ENCODE results near the gene APC2.
"Not testable (repeated sequence)": the region's sequence is repeated elsewhere in the genome, so short reads cannot be mapped to it uniquely, and the experiment has no call there.

Gene APC2

GRCh38 chr19:1467215-1467489 lies 17.2 kb downstream of the APC2 start:
- DNase-seq = no peak

DNA sequence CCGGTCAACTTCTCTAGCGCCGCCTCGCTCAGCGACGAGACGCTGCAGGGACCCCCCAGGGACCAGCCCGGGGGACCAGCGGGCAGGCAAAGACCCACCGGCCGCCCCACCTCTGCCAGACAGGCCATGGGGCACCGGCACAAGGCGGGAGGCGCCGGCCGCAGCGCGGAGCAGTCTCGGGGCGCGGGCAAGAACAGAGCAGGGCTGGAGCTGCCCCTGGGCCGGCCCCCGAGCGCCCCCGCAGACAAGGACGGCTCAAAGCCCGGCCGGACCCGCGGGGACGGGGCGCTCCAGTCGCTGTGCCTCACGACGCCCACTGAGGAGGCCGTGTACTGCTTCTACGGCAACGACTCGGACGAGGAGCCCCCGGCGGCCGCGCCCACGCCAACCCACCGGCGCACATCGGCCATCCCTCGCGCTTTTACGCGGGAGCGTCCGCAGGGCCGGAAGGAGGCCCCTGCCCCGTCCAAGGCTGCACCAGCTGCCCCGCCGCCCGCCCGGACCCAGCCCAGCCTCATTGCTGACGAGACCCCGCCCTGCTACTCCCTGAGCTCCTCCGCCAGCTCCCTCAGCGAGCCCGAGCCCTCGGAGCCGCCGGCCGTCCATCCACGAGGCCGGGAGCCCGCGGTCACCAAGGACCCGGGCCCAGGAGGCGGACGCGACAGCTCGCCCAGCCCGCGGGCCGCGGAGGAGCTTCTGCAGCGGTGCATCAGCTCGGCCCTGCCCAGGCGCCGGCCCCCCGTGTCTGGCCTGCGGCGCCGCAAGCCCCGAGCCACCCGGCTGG lies 17.8 kb downstream of the APC2 start:
- DNase-seq = no peak

DNA sequence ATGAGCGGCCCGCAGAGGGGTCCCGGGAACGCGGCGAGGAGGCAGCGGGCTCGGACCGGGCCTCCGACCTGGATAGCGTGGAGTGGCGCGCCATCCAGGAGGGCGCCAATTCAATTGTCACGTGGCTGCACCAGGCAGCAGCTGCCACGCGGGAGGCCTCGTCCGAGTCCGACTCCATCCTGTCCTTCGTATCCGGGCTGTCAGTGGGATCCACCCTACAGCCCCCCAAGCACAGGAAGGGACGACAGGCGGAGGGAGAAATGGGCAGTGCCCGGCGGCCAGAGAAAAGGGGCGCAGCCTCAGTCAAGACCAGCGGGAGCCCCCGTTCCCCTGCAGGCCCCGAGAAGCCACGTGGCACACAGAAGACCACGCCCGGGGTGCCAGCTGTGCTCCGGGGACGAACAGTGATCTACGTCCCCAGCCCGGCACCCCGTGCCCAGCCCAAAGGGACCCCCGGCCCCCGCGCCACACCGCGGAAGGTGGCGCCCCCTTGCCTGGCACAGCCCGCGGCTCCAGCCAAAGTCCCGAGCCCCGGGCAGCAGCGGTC lies 18.4 kb downstream of the APC2 start:
- no peak for DNase-seq

- no peak for DNase-seq
Observed at GRCh38 chr19:1468821-1469254, 18.9 kb downstream of the APC2 start.

DNA sequence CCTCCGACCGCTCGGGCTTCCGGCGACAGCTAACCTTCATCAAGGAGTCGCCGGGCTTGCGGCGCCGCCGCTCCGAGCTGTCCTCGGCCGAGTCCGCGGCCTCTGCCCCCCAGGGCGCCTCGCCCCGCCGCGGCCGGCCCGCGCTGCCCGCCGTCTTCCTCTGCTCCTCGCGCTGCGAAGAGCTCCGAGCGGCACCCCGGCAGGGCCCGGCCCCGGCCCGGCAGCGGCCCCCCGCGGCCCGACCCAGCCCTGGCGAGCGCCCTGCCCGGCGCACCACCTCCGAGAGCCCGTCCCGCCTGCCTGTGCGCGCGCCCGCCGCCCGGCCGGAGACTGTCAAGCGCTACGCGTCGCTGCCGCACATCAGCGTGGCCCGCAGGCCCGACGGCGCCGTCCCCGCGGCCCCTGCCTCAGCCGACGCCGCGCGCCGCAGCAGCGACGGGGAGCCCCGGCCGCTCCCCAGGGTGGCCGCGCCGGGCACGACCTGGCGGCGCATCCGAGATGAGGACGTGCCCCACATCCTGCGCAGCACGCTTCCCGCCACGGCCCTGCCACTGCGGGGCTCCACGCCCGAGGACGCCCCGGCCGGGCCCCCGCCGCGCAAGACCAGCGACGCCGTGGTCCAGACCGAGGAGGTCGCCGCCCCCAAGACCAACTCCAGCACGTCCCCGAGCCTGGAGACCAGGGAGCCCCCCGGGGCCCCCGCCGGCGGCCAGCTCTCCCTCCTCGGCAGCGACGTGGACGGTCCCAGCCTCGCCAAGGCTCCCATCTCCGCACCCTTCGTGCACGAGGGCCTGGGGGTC lies 19.5 kb downstream of the APC2 start:
- no peak for DNase-seq

DNA sequence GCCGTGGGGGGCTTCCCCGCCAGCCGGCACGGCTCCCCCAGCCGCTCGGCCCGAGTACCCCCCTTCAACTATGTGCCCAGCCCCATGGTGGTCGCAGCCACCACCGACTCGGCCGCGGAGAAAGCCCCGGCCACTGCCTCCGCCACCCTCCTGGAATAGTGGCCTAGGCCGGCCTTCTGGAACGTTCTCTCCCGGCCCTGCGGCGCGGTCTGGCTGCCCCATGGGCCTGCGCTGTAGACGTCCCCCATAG lies 20.1 kb downstream of the APC2 start:
- no peak for DNase-seq

DNA sequence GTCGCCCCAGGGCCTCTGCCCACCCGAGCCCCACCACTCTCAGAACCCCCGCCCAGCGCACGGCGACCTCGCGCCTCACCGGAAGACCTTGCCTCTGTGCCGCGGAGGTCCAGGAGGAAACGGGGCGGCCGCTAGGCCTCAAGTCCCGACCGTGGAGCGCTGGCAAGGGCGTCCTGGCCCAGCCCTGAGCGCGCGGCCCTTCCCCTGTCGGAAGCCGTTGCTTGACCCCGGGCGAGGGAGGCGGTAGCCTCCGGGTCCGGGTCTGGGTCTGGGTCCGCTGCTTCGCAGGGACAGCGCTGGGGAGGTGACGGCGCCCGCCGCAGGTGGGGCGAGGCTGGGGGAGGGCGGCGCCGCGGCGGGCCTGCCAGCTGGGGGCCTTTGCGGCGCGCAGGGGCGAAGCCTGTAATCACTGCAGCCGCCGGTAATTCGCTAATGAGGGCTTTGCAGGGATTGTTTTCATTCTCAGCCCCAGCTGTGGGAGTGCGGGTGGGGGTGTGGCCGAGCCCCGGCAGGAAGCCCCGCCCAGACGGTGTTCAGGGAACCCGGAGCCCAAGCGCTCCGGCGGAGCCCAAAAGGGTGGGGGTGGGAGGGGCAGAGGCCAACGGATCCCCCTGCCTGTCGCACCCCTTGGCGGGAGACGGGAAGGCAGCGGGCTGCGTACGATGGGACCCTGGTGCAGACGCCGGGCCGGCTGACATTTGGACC lies 20.5 kb downstream of the APC2 start:
- DNase-seq = peak; percentile 57

- DNase-seq = no peak
Observed at GRCh38 chr19:1471010-1471514, 21.1 kb downstream of the APC2 start.

GRCh38 chr19:1471515-1472160 lies 21.7 kb downstream of the APC2 start:
- DNase-seq = no peak

DNA sequence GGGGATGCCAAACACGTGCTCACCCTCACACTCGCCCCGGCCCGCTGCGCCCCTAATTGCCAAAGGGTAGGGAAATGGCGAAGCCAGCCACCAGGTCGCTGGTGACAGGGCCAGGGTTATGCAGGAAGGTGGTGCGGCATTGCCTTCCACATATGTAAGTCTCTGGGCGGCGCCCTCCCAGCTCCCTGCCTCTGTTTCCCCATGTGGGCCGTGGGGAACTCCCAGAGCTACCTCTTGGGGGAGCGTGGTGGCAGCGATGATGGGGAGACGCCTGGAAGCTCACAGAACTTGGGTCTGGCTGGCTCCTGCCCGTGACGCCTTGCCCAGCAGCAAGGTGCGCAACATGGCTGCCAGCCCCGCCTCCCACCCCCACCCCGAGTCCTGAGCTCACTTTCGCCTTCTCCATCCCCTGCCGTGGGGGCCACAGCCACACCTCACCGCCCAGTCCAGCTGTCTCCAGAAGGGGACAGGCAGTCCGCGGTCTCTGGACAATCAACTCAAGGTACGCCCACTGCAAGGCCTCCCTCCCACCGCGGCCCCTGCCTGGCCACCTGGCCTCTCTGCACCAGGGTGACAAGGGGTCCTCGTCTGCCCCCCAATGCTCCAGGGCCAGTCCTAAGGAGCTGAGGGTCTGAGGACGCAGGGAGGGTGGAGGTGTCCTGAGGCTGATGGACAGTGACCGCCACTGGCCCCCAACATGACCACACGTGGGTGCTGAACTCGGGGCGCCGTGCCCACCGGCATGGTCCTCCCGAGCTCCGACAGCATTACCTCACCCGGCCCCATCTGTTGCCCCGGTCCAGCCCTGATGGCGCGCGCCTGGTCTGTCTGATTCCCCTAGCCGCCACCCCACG lies 22.5 kb downstream of the APC2 start:
- no peak for DNase-seq

- no peak for DNase-seq
Observed at GRCh38 chr19:1473085-1473851, 23.3 kb downstream of the APC2 start.

GRCh38 chr19:1474011-1474764 lies 24.3 kb downstream of the APC2 start:
- DNase-seq = no peak

GRCh38 chr19:1474765-1475351 lies 24.9 kb downstream of the APC2 start:
- DNase-seq = no peak

- no peak for DNase-seq
Observed at GRCh38 chr19:1475751-1476437, 26.0 kb downstream of the APC2 start.

DNA sequence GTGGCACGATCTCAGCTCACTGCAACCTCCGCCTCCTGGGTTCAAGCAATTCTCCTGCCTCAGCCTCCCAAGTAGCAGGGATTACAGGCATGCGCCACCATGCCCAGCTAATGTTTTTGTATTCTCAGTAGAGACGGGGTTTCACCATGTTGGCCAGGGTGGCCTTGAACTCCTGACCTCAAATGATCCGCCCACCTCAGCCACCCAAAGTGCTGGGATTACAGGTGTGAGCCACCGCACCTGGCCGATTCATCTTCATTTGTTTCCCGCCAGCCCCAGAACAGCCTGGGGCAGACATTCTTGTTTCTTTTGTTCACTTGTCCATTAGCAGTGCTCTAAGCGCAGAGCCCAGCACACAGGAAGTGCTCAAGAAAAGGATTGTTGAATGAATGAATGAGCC lies 27.1 kb downstream of the APC2 start:
- DNase-seq = not testable (repeated sequence)

DNA sequence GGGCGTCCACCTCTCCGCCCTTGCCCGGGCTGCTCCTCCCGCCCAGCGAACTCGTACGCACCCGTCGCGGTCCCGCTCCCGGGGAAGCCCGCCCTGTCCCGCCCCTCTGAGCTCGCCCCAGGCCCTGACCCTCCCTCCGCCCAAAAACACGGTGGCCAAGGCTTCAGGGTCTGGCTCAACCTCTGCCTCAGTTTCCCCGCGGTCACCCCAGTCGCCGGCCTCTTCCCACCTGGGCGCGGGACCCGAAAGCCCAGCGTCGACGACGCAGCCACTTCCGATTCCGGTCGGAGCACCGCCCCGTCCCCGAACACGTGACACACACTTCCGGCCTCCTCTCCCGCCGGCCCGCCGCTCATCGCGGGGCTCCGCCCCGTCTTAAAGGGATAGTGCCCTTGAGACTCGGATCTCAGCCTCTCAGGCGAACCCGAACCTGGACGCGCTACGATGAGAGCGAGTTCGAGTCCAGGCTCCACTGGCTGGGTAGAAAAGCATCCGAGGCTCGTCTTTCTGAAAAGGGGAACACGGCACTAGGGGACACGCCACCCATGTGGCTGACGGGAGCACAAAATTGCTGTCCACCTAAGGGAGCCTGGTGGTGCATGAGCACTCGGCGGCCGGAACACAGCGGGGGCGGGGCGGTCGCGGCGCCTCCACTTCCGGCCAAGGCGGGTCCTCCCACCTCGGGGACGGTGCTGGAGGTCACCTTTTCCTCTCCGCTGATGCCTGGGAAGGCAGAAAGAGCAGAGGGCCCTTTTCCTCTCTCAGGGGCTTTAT lies 29.2 kb downstream of the APC2 start, which contains the start of gene C19orf25:
Gene C19orf25 (minus strand): TSS at position 282 of the 774 bp plus-strand sequence. CDS start 312 bp downstream, outside the sequence.
- DNase-seq = peak; percentile 86

DNA sequence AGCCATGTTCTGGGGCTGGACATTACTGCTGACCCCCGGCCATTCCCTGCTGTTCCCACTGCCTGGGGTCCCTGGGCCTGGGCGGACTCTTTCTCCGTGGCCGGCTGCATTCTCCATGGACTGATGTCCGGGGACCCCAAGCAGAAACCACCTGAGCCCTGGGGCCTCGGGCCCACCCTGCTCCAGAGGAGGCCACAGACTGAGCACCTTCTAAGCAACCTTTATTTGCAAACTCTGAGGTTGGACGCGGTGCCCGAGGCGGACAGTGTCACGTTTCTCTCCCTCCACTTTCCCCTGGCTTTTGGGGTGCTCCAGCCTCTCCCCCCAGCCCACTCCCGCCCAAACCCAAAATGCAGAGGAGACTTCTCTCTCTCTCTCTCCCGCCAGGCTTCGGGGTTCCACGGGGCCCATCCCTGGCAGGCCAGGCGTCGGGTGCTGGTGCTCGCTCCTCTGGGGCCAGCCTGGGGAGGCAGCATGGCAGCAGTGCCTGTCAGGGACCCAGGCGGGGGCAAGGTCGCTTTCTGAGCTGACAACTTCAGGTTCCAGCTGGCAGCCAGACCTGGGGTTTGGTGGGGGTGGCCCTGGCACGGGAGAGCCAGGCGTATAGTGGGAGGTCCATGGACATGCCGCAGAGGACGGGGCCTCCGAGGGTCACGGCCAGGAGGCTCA lies 31.4 kb downstream of the APC2 start:
- DNase-seq = no peak

GRCh38 chr19:1481893-1482360 lies 32.0 kb downstream of the APC2 start:
- no peak for DNase-seq
